Activated naive CD4-positive, alpha-beta T cell treated with anti-CD3 and anti-CD28 coated beads, Interleukin-2, amount 50 U/mL, for 24 hours (primary cell): ENCODE data around the gene EAF1.
"Not testable (repeated sequence)": the region's sequence is repeated elsewhere in the genome, so short reads cannot be mapped to it uniquely, and the experiment has no call there.

Experiments used
- H3K27ac Mint-ChIP-seq: one replicate; pipeline ENCODE4 v1.8.0; 2021; ENCODE audit warnings: mild to moderate bottlenecking, mixed read lengths
- H3K27me3 Mint-ChIP-seq: one replicate; pipeline ENCODE4 v1.8.0; 2021; ENCODE audit warnings: mixed read lengths
- H3K36me3 Mint-ChIP-seq: one replicate; pipeline ENCODE4 v1.8.0; 2021; ENCODE audit warnings: mixed read lengths
- H3K4me1 Mint-ChIP-seq: one replicate; pipeline ENCODE4 v1.8.0; 2021; ENCODE audit warnings: mixed read lengths
- H3K4me3 Mint-ChIP-seq: one replicate; pipeline ENCODE4 v1.8.0; 2021; ENCODE audit warnings: mild to moderate bottlenecking, mixed read lengths
- H3K9me3 Mint-ChIP-seq: one replicate; pipeline ENCODE4 v1.8.0; 2021; ENCODE audit warnings: mixed read lengths

Gene EAF1

DNA sequence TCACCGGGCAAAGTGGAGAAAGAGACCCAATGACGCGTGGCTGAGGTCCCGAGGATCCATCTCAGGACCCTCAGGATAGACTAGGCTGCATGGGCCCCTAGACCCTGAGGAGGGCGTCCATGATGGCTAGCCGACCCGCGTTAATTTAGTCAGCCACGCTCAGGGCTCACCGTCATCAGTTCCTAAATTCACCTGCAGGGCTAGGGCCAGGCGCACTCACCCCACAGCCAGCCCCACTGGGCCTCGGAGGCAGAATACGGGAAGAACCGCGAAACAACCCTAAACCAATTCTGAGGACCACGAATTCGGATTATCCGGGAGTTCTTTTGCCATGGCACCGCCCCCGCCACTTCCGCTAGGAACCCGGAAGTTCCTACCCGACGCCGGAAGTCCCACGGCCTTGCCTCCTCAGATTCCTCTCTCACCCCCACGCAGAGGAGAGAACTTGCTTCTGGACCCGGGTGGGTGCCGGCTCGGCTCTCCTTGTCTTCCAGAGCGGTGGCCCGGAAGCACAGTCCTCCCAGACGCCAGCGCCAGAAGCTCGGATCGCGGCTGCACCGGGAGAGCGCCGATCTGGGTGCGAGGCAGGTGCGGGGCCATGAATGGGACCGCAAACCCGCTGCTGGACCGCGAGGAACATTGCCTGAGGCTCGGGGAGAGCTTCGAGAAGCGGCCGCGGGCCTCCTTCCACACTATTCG, at the start of gene EAF1, which contains the start of gene METTL6:
Gene EAF1 (plus strand): TSS at position 417 of the 699 bp plus-strand sequence. CDS start 182 bp downstream, at position 599.
Gene METTL6 (minus strand): TSS at position 363 of the 699 bp plus-strand sequence. CDS start 1,033 bp downstream, outside the sequence.
- Mint-ChIP-seq H3K27me3 (no peaks in the 10 kb centered on the region), H3K27ac (peak within 1 kb of the TSS; percentile 97), H3K4me3 (peak within 1 kb of the TSS; percentile 98), H3K9me3 (no peaks in the 10 kb centered on the region), H3K4me1 (peaks cover 68% of the 10 kb centered on the region), H3K36me3 (peaks cover 6% of the 10 kb centered on the region)

DNA sequence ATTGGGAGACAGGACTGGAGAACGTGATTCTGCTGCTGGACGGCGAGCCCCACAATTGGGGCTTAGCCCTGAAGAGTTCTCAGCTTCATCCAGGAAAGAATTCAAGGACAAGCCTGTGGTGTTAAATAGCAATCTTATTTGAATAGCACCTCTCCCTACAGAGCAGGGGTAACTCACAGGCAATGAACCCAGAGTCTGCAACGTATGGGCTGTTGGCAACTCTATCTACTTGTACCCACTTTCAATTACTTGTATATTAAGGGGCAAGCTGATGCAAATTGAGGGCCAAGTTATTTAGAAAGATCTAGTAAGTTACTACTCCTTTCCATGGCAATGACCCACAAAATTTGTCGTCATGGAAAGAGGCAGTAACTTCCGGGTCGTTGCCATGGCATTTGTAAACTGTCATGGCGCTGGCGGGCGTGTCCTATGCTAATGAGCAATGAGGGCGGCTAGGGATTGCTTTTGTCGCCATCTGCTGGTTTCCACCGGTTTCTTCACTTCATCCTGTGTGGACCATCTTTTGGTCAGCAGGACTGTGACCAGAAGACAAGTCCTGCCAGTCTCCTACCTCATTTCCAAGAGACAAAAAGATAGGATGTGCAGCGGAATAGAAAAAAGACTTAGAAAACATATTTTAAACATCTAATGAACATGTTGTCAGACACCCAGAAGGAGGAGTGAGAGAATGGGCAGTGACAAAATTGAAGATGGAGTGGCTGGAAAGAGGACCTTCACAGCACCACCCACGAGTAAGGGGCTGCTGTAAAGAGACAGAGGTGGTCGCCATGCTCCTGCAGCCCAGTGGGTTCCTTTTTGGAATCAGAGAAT, 49.2 kb upstream of the EAF1 start:
- peak overlapping the region; percentile 30 for H3K4me3 Mint-ChIP-seq
- H3K27me3 Mint-ChIP-seq = no peaks in the 10 kb centered on the region
- H3K9me3 Mint-ChIP-seq = no peaks in the 10 kb centered on the region
- peak overlapping the region; percentile 86 for H3K27ac Mint-ChIP-seq
- peaks cover 18% of the 10 kb centered on the region for H3K4me1 Mint-ChIP-seq
- H3K36me3 Mint-ChIP-seq = no peaks in the 10 kb centered on the region

DNA sequence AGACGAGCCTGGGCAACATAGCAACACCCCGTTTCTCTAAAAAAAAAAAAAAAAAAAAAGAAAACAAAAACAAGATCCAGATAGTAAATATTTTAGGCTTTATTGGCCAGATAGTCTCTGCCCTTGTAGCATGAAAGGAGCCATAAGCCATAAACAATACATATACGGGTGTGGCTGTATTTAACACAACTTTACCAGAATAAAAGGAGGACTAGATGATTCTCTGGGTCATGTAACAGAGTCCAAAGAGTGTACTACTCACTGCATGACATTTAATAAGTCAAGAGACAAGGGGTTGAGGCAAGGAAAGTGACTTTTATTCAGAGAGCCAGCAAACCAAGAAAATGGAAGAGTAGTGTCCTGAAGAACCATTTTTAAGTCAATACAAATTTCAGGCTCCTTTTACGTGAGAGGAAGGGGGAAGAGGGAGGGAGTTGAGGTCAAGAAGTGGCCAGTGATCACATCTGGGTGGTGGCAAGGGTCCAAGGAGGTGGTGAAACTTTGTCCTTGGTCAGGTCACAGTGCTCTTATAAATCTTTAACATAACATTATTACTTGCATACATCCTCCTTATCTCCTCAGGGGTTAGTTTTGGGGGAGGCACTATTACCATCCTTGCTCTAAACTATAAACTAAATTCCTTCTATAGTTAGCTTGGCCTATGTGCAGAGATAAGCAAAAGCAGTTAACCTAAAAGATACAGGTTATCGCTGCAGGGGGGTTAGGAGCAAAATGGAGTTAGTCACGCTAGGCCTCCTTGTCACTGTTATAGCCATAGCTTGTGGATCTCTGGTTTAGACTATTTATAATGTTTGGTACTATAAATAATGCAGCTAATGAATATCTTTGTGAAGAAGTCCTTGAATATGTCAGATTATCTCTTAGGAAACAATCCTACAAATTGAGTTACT, 46.2 kb upstream of the EAF1 start:
- no peak overlapping the region for H3K4me3 Mint-ChIP-seq
- H3K27ac Mint-ChIP-seq = no peak overlapping the region
- no peaks in the 10 kb centered on the region for H3K27me3 Mint-ChIP-seq
- no peaks in the 10 kb centered on the region for H3K36me3 Mint-ChIP-seq
- peaks cover 9% of the 10 kb centered on the region for H3K4me1 Mint-ChIP-seq
- no peaks in the 10 kb centered on the region for H3K9me3 Mint-ChIP-seq

DNA sequence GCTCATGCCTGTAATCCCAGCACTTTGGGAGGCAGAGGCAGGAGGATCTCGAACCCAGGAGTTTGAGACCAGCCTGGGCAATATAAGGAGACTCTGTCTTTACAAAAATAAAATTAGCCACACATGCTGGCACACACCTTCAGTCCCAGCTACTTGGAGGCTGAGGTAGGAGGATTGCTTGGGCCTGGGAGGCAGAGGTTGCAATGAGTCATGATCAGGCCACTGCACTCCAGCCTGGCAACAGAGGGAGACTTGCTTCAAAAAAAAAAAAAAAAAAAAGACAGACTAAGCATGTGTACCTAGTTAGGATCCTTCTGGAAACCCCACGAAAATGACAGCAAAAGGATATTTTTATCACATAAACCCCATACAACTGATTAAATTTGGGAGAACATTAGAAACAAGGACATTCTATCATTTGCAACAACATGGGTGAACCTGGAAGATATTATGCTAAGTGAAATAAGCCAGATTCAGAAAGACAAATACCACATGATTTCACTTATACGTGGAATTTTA, 44.9 kb upstream of the EAF1 start:
- Mint-ChIP-seq H3K27me3 (no peaks in the 10 kb centered on the region), H3K27ac (no peak overlapping the region), H3K36me3 (no peaks in the 10 kb centered on the region), H3K4me3 (no peak overlapping the region), H3K9me3 (no peaks in the 10 kb centered on the region), H3K4me1 (peaks cover 9% of the 10 kb centered on the region)

DNA sequence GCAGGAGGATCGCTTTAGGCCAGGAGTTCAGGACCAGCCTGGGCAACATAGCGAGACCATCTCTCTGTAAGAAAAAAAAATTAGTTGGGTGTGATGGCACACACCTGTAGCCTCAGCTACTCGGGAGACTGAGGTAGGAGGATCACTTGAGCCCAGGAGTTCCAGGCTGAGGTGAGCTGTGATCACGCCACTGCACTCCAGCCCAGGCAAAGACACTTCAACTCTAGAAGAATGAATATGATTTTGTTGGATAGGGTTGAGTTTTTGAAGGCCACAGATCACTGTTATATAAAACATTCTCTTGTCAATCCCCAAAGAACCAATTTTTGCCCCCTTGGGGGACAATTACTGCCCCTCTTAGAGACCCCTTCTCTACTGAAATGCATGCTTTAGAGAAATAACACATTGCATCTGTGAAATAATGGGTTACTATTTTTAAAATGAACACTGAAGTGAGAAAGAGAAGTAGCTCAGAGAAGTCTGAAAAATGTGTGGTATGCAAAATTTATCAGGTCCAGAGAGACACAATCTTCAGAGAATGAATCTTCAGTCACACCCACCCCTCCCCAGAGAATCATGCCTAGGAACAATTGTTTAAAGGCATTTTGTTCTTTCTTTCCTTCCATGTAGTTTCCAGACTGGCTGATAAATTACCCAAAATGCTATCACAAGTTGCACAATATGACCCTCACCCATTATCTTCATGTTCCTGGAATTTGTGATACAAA, 42.7 kb upstream of the EAF1 start:
- no peak overlapping the region for H3K4me3 Mint-ChIP-seq
- H3K27ac Mint-ChIP-seq = no peak overlapping the region
- H3K4me1 Mint-ChIP-seq = no peaks in the 10 kb centered on the region
- H3K36me3 Mint-ChIP-seq = no peaks in the 10 kb centered on the region
- no peaks in the 10 kb centered on the region for H3K9me3 Mint-ChIP-seq
- H3K27me3 Mint-ChIP-seq = no peaks in the 10 kb centered on the region

DNA sequence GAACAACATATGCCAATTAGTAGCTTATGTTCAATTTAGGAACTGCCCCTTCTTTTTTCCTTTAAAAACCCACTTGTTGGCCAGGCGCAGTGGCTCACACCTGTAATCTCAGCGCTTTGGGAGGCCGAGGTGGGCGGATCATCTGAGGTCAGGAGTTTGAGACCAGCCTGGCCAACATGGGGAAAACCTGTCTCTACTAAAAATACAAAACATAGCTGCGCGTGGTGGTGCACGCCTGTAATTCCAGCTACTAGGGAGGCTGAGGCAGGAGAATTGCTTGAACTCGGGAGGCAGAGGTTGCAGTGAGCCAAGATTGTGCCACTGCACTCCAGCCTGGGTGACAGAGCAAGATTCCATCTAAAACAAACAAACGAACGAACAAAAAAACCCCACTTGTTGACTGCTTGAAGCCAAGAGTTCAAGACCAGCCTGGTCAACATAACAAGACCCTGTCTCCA, 42.1 kb upstream of the EAF1 start:
- H3K4me3 Mint-ChIP-seq, H3K27ac Mint-ChIP-seq, H3K9me3 Mint-ChIP-seq, H3K4me1 Mint-ChIP-seq, H3K36me3 Mint-ChIP-seq, H3K27me3 Mint-ChIP-seq: not testable (repeated sequence)

DNA sequence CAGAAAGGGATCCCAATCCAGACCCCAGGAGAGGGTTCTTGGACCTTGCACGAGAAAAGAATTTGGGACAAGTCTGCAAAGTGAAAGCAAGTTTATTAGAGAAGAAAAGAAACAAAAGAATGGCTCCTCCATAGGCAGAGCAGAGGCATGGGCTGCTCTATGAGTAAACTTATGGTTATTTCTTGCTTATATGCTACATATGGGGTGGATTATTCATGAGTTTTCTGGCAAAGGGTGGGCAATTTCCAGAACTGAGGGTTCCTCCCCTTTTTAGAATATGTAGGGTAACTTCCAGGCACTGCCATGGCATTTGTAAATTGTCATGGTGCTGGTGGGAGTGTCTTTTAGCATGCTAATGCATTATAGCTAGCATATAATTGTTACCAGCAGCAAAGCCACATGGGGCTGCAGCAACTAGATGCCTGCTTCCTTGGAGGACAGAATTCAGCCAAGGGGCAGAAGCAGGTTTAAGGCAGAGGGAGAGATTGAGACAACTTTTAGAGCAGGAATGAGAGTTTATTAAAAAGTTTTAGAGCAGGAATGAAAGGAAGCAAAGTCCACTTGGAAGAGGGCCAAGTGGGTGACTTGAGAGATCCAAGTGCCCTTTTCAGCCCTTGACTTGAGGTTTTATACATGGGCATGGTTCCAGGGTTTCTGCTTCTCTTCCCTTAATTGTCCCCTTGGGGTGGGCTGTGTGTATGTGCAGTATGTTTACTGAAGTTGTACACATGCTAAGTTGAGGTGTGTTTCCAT, 41.3 kb upstream of the EAF1 start:
- Mint-ChIP-seq H3K27me3 (no peaks in the 10 kb centered on the region), H3K4me3 (no peak overlapping the region), H3K4me1 (no peaks in the 10 kb centered on the region), H3K36me3 (no peaks in the 10 kb centered on the region), H3K9me3 (no peaks in the 10 kb centered on the region), H3K27ac (no peak overlapping the region)

DNA sequence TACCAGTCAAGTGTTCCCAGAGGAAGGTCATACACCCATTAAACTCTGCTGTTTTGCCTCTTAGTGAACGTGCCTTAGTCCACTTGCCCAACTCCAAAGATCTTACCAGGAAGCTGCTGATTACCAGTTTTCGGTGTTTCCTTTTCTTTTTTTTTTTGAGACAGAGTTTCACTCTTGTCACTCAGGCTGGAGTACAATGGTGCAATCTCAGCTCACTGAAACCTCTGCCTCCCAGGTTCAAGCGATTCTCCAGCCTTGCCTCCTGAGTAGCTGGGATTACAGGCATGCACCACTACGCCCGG, 40.8 kb upstream of the EAF1 start:
- H3K36me3 Mint-ChIP-seq, H3K27me3 Mint-ChIP-seq, H3K27ac Mint-ChIP-seq, H3K4me3 Mint-ChIP-seq, H3K4me1 Mint-ChIP-seq, H3K9me3 Mint-ChIP-seq: not testable (repeated sequence)

DNA sequence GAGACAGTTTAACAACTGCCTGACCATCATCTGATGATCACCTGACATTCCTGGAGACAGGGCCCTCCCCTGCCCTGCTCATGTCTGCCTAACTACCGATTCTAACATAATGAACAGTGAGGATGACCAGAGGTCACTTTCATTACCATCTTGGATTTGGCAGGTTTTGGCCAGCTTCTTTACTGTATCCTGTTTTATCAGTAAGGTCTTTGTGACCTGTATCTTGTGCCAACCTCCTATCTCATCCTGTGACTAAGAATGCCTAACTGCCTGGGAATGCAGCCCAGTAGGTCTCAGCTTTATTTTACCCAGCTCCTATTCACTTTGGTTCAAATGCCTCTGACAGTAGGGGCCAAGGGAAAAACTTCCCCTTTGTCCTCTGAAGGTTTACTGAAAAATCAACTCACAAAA, 40.2 kb upstream of the EAF1 start:
- H3K4me3 Mint-ChIP-seq = no peak overlapping the region
- H3K36me3 Mint-ChIP-seq = no peaks in the 10 kb centered on the region
- H3K27me3 Mint-ChIP-seq = no peaks in the 10 kb centered on the region
- H3K4me1 Mint-ChIP-seq = no peaks in the 10 kb centered on the region
- H3K9me3 Mint-ChIP-seq = no peaks in the 10 kb centered on the region
- no peak overlapping the region for H3K27ac Mint-ChIP-seq

DNA sequence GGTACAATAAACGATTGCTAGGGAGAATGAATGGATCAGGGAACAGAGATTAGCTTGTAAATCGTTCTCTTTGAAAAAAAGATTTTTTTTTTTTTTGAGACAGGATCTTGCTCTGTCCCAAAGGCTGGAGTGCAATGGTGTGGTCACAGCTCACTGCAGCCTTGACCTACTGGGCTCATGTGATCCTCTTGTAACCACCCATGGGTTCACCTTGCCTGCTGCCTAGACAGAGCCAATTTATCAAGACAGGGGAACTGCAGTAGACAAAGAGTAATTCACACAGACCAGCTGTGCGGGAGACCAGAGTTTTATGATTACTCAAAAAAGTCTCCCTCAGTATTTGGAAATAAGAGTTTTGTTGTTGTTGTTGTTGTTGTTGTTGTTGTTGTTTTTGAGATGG, 39.7 kb upstream of the EAF1 start:
- H3K36me3 Mint-ChIP-seq = no peaks in the 10 kb centered on the region
- no peak overlapping the region for H3K4me3 Mint-ChIP-seq
- no peaks in the 10 kb centered on the region for H3K27me3 Mint-ChIP-seq
- H3K4me1 Mint-ChIP-seq = no peaks in the 10 kb centered on the region
- no peak overlapping the region for H3K27ac Mint-ChIP-seq
- no peaks in the 10 kb centered on the region for H3K9me3 Mint-ChIP-seq

DNA sequence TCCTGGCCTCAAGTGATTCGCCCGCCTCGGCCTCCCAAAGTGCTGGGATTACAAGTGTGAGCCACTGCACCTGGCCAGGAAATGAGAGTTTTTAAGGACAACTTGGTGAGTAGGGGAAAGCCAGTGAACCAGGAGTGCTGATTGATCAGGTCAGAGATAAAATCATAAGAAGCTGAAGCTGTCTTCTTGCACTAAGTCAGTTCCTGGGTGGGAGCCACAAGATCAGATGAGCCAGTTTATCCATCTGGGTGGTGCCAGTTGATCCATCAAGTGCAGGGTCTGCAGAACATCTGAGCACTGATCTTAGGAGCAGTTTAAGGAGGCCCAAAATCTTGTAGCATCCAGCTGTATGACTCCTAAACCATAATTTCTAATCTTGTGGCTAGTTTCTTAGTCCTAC, 39.1 kb upstream of the EAF1 start:
- not testable (repeated sequence) for H3K27me3 Mint-ChIP-seq, H3K4me1 Mint-ChIP-seq, H3K27ac Mint-ChIP-seq, H3K9me3 Mint-ChIP-seq, H3K4me3 Mint-ChIP-seq, H3K36me3 Mint-ChIP-seq

DNA sequence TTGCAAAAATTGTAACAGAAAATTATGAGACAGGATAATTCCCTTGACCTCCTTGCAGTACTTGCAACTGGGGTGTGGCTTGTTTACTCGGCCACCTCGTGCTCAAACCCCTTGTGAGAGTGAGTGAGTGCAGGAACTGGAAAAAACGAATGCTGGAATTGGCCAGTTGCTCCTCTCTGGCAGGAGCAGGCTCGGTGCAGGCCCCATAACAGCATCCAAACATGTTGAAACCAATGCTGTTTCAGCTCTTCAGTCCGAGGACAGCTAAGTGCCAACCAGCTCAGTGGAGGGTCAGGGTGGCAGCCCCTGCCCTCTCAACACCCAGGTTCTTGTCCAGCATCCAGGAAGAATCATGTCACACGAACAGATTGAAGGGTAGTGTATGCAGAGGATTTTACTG, 36.9 kb upstream of the EAF1 start:
- Mint-ChIP-seq H3K36me3 (no peaks in the 10 kb centered on the region), H3K4me1 (no peaks in the 10 kb centered on the region), H3K9me3 (no peaks in the 10 kb centered on the region), H3K27me3 (no peaks in the 10 kb centered on the region), H3K27ac (no peak overlapping the region), H3K4me3 (no peak overlapping the region)

DNA sequence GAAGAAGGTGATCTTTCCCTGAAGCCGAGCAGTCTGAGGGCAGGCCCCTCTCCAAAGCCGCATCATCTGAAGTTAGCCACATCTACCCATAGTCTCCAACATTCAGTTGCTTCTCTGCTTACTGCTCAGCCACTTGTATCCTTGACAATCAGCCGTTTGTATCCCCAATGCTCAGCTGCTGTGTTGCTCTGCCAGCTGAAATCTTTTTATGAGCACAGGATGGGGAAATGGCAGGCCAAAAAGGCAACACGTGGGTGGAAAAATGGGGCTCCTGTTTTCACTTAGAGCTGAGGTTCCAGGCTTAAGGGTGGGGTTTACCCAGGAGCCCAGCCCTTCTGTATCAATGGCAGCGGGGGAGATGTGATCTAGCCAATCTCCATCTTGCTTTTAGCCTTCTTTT, 36.4 kb upstream of the EAF1 start:
- Mint-ChIP-seq H3K36me3 (peaks cover under 1% of the 10 kb centered on the region), H3K4me3 (no peak overlapping the region), H3K27me3 (no peaks in the 10 kb centered on the region), H3K4me1 (no peaks in the 10 kb centered on the region), H3K27ac (no peak overlapping the region), H3K9me3 (no peaks in the 10 kb centered on the region)

DNA sequence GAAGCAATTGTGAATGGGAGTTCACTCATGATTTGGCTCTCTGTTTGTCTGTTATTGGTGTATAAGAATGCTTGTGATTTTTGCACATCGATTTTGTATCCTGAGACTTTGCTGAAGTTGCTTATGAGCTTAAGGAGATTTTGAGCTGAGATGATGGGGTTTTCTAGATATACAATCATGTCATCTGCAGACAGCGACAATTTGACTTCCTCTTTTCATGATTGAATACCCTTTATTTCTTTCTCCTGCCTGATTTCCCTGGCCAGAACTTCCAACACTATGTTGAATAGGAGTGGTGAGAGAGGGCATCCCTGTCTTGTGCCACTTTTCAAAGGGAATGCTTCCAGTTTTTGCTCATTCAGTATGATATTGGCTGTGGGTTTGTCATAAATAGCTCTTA, 34.1 kb upstream of the EAF1 start:
- not testable (repeated sequence) for H3K36me3 Mint-ChIP-seq, H3K4me3 Mint-ChIP-seq, H3K27ac Mint-ChIP-seq, H3K27me3 Mint-ChIP-seq, H3K4me1 Mint-ChIP-seq, H3K9me3 Mint-ChIP-seq
